H9 (cell line): ENCODE results near the gene FHOD3. TPM values are rescaled to one million over a fixed set of nuclear protein-coding genes. Genes with fewer than 3 reads are reported as not detected.
A peak's percentile ranks its signal among the peaks of the same experiment; 100 is the strongest.

Experiments used
- DNase-seq: peaks from one replicate; pipeline ENCODE4 v3.0.0-alpha.2; 2017
- H2AFZ ChIP-seq: one replicate; pipeline ENCODE4 v1.6.1; 2013; ENCODE audit warnings: mild to moderate bottlenecking, low read length, control low read depth, moderate library complexity
- H2AK5ac ChIP-seq: 2 replicates; pipeline ENCODE4 v1.6.1; 2013; ENCODE audit warnings: low read length, control low read depth, mixed read lengths; ENCODE audit not compliant: insufficient read length
- H2BK120ac ChIP-seq: one replicate; pipeline ENCODE4 v1.6.1; 2013; ENCODE audit warnings: low read depth, mild to moderate bottlenecking, low read length, control low read depth, inconsistent platforms; ENCODE audit not compliant: poor library complexity, severe bottlenecking
- H2BK12ac ChIP-seq: 2 replicates; pipeline ENCODE4 v1.6.1; 2013; ENCODE audit warnings: low read length, control low read depth, mixed read lengths, low read depth; ENCODE audit not compliant: insufficient read length
- H2BK15ac ChIP-seq: 2 replicates; pipeline ENCODE4 v1.6.1; 2013; ENCODE audit warnings: low read depth, low read length, control low read depth
- H2BK20ac ChIP-seq: one replicate; pipeline ENCODE4 v1.6.1; 2013; ENCODE audit warnings: low read depth, mild to moderate bottlenecking, low read length, control low read depth, inconsistent platforms; ENCODE audit not compliant: poor library complexity, severe bottlenecking
- H2BK5ac ChIP-seq: 2 replicates; pipeline ENCODE4 v1.6.1; 2013; ENCODE audit warnings: low read length, control low read depth, mixed read lengths; ENCODE audit not compliant: insufficient read length
- H3K14ac ChIP-seq: 2 replicates; pipeline ENCODE4 v1.6.1; 2013; ENCODE audit warnings: low read length, control low read depth; ENCODE audit not compliant: insufficient read depth
- H3K18ac ChIP-seq: 2 replicates; pipeline ENCODE4 v1.6.1; 2013; ENCODE audit warnings: low read depth, mild to moderate bottlenecking, mixed read lengths, low read length, control low read depth; ENCODE audit not compliant: insufficient read length
- H3K23ac ChIP-seq: 2 replicates; pipeline ENCODE4 v1.6.1; 2013; ENCODE audit warnings: low read length, control low read depth, mixed read lengths, low read depth; ENCODE audit not compliant: insufficient read length
- H3K23me2 ChIP-seq: 2 replicates; pipeline ENCODE4 v1.6.1; 2013; ENCODE audit warnings: low read depth, mild to moderate bottlenecking, mixed read lengths, low read length, control low read depth; ENCODE audit not compliant: insufficient read length, poor library complexity, severe bottlenecking
- H3K27ac ChIP-seq: 2 replicates; pipeline ENCODE4 v1.5.1; 2013; ENCODE audit warnings: low read length, control low read depth, mixed read lengths, low read depth; ENCODE audit not compliant: insufficient read length
- H3K27me3 ChIP-seq: 2 replicates; pipeline ENCODE4 v1.6.1; 2013; ENCODE audit warnings: low read length, control low read depth, inconsistent platforms; ENCODE audit not compliant: insufficient read depth
- H3K4ac ChIP-seq: 2 replicates; pipeline ENCODE4 v1.6.1; 2013; ENCODE audit warnings: low read depth, mild to moderate bottlenecking, control low read depth, inconsistent platforms, low read length, moderate library complexity
- H3K4me1 ChIP-seq: 2 replicates; pipeline ENCODE4 v1.6.1; 2013; ENCODE audit warnings: low read length, control low read depth, inconsistent platforms; ENCODE audit not compliant: insufficient read depth
- H3K4me2 ChIP-seq: 2 replicates; pipeline ENCODE4 v1.6.1; 2013; ENCODE audit warnings: low read length, control low read depth, mixed read lengths; ENCODE audit not compliant: insufficient read length, insufficient read depth
- H3K56ac ChIP-seq: 2 replicates; pipeline ENCODE4 v1.6.1; 2013; ENCODE audit warnings: low read depth, mild to moderate bottlenecking, mixed read lengths, low read length, control low read depth; ENCODE audit not compliant: insufficient read length
- H3K79me1 ChIP-seq: 2 replicates; pipeline ENCODE4 v1.6.1; 2013; ENCODE audit warnings: low read depth, mild to moderate bottlenecking, moderate library complexity, low read length, control low read depth, inconsistent platforms; ENCODE audit not compliant: insufficient read depth, poor library complexity, severe bottlenecking
- H3K79me2 ChIP-seq: 2 replicates; pipeline ENCODE4 v1.6.1; 2013; ENCODE audit warnings: low read length, control low read depth, inconsistent platforms; ENCODE audit not compliant: insufficient read depth
- H3K9ac ChIP-seq: 2 replicates; pipeline ENCODE4 v1.6.1; 2013; ENCODE audit warnings: low read length, control low read depth, mixed read lengths; ENCODE audit not compliant: insufficient read length; ENCODE audit errors: extremely low read depth
- H3K9me3 ChIP-seq: one replicate; pipeline ENCODE4 v1.6.1; 2013; ENCODE audit warnings: low read depth, low read length, inconsistent platforms; ENCODE audit not compliant: control insufficient read depth
- H3T11ph ChIP-seq: one replicate; pipeline ENCODE4 v1.6.1; 2013; ENCODE audit warnings: mild to moderate bottlenecking, low read length, control low read depth, inconsistent platforms
- H4K20me1 ChIP-seq: one replicate; pipeline ENCODE4 v1.6.1; 2013; ENCODE audit not compliant: control insufficient read depth, insufficient read length, insufficient read depth
- H4K5ac ChIP-seq: 2 replicates; pipeline ENCODE4 v1.6.1; 2013; ENCODE audit warnings: low read depth, mild to moderate bottlenecking, mixed read lengths, low read length, control low read depth; ENCODE audit not compliant: insufficient read length
- H4K8ac ChIP-seq: replicated peaks from 2 replicates; pipeline ENCODE4 v1.6.1; 2013; ENCODE audit warnings: low read length, control low read depth, mixed read lengths, low read depth; ENCODE audit not compliant: insufficient read length
- H4K91ac ChIP-seq: 2 replicates; pipeline ENCODE4 v1.6.1; 2013; ENCODE audit warnings: low read depth, mild to moderate bottlenecking, moderate library complexity, mixed read lengths, low read length, control low read depth; ENCODE audit not compliant: insufficient read length
- H3K27ac Mint-ChIP-seq, 3 experiments: 2 replicates in 2 of 3; 3 replicates in 1 of 3; pipeline ENCODE4 v1.8.0; 2020 to 2021; ENCODE audit warnings: mixed read lengths in 3 of 3, mild to moderate bottlenecking in 1 of 3, moderate library complexity in 1 of 3
- H3K27me3 Mint-ChIP-seq: 2 replicates; pipeline ENCODE4 v1.8.0; 2021; ENCODE audit warnings: low read depth, mild to moderate bottlenecking, moderate library complexity, mixed read lengths
- H3K36me3 Mint-ChIP-seq, 3 experiments: 2 replicates in 2 of 3; 3 replicates in 1 of 3; pipeline ENCODE4 v1.8.0; 2020 to 2021; ENCODE audit warnings: low read depth in 3 of 3, mixed read lengths in 3 of 3; ENCODE audit not compliant: insufficient read depth in 1 of 3
- H3K4me1 Mint-ChIP-seq, 2 experiments: 2 replicates each; pipeline ENCODE4 v1.8.0; 2020; ENCODE audit warnings: mixed read lengths in 2 of 2
- H3K4me3 Mint-ChIP-seq, 2 experiments: 2 replicates in 1 of 2; 3 replicates in 1 of 2; pipeline ENCODE4 v1.8.0; 2020 to 2021; ENCODE audit warnings: mild to moderate bottlenecking in 2 of 2, mixed read lengths in 2 of 2, moderate library complexity in 1 of 2
- H3K9me3 Mint-ChIP-seq, 2 experiments: 2 replicates in 1 of 2; 3 replicates in 1 of 2; pipeline ENCODE4 v1.8.0; 2020; ENCODE audit warnings: mild to moderate bottlenecking in 2 of 2, mixed read lengths in 2 of 2, moderate library complexity in 1 of 2
- CTCF ChIP-seq: fragments of 200-600 bp; sonication (generic); conservative IDR thresholded peaks from 3 replicates; pipeline ENCODE4 v1.8.0; 2021; ENCODE audit warnings: antibody characterized with exemption, mild to moderate bottlenecking
- WGBS: extraction: QIAGEN DNeasy Blood & Tissue Kit; methylation state at CpG from one replicate; pipeline ENCODE4 v1.1.7; 2013; ENCODE audit warnings: missing lambda C conversion rate, low lambda C conversion rate, mixed read lengths; ENCODE audit not compliant: insufficient read length; ENCODE audit errors: extremely low coverage; 5-methylcytosine and 5-hydroxymethylcytosine counted together
- total RNA-seq: library from RNA; stranded (reverse); gene quantifications from 2 replicates; pipeline ENCODE4 v1.2.1, GENCODE V29; 2021

FHOD3 gene
- total RNA-seq, 1 experiment from 2014 or later = 8.0 TPM

DNA sequence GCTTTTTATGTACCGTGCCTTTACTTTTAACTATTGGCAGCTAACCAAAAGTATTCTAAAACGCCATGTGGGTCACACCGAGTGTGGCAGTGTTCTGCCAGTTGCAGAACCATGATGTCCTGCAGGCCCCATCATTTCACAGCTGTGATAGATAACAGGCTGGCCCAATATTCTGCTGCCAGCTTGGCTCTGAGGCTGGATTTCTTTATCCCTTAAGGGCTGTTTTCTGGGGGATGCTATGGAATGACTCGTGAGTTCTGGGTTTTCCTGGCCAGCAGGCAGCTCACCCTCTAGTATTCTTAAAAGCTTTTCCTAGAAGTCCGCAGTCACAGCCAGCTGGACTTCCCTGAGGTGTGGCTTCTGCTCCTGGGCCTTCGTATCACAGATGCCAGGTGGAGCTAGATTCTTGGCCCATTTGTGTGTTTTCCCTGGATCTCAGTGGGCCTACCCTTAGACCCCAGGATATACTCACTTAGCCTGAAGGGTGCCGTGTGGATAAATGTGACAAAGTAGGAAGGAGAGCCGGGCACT lies 41.0 kb downstream of the FHOD3 start:
- Histone ChIP-seq H2AK5ac (no peak overlapping the region), H3K4me2 (no peak overlapping the region), H2BK15ac (no peak overlapping the region), H2BK12ac (no peak overlapping the region), H3K14ac (no peak overlapping the region), H3K23ac (no peak overlapping the region), H3K18ac (no peak overlapping the region), H3K9ac (no peak overlapping the region), H3K79me2 (no peaks in the 10 kb centered on the region), H4K8ac (no peak overlapping the region), H4K5ac (no peak overlapping the region), H4K20me1 (no peaks in the 10 kb centered on the region), H2BK5ac (no peak overlapping the region), H2BK20ac (no peak overlapping the region), H3K56ac (no peak overlapping the region), H3K23me2 (no peaks in the 10 kb centered on the region), H3K79me1 (no peaks in the 10 kb centered on the region), H2AFZ (no peak overlapping the region), H3K4ac (no peak overlapping the region), H3K27me3 (no peaks in the 10 kb centered on the region), H4K91ac (no peak overlapping the region), H2BK120ac (no peak overlapping the region), H3K4me1 (no peaks in the 10 kb centered on the region), H3K9me3 (no peaks in the 10 kb centered on the region), H3T11ph (no peak overlapping the region), H3K27ac (no peak overlapping the region)
- H3K27me3 Mint-ChIP-seq = no peaks in the 10 kb centered on the region; the same call in 1 of the 2 replicates
- H3K9me3 Mint-ChIP-seq = peaks cover 12 to 19% of the 10 kb centered on the region in 2 experiments
- WGBS = no CpG with 5 or more reads among the region's 8 CpGs
- H3K4me1 Mint-ChIP-seq = peaks cover 9 to 13% of the 10 kb centered on the region in 2 experiments
- H3K27ac Mint-ChIP-seq = no peak overlapping the region
- TF ChIP-seq CTCF = no peak
- peaks cover 2 to 17% (median 9%) of the 10 kb centered on the region in 3 experiments; a peak in 5 of 7 replicates for H3K36me3 Mint-ChIP-seq
- H3K4me3 Mint-ChIP-seq = no peak overlapping the region
- DNase-seq = peak; percentile 15
